ENCODE measurements around the gene KRT13. TPM values are rescaled to one million over a fixed set of nuclear protein-coding genes. Genes with fewer than 3 reads are reported as not detected.

The KRT13 gene
- total and polyA plus RNA-seq, 2 donors (not counting 1 experiment from before 2014, with no cell fraction given), result not detected

DNA sequence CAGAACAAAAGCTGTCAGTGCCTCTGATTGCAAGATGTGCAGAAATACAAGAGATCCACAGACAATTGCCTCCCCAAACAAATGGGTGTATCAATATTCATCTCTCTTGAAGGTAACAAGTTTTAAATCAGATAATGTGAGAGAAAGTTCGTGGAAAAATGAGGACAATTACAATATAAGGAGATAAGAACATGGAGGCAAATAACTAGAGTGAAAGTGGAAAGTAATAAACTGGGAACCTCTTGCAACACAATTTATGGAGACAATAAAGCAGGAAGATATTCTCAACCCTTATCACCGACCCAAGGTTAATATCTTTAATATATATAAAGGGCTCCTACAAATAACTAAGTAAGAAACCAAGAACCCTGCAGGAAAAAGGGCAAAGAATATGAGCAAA lies 36.9 kb upstream of the KRT13 start:
- TF ChIP-seq EZH2 (IDR thresholded peaks at IDR 0.05; ENCODE audit: borderline replicate concordance, insufficient read depth, low read depth, low read length, poor library complexity, severe bottlenecking), result no peak
- Histone ChIP-seq H3K4me2 (replicated peaks; ENCODE audit: low read depth, low read length, poor library complexity, severe bottlenecking) (no peak overlapping the region), H3K9me3 (ENCODE audit: control extremely low read depth in 1 of 3, control insufficient read depth in 2 of 3, insufficient read depth in 1 of 3, low read length in 2 of 3) (peaks cover 0 to 11% (median 0%) of the 10 kb centered on the region in 3 donors), H3K27ac (ENCODE audit: low read length in 2 of 2) (no peak overlapping the region), H3K4me3 (ENCODE audit: control extremely low read depth in 1 of 5, extremely low read depth in 1 of 5, insufficient read depth in 1 of 5, low read depth in 2 of 5, low read length in 4 of 5) (no peak overlapping the region), H2AFZ (ENCODE audit: insufficient read depth, low read depth, low read length, poor library complexity, severe bottlenecking) (no peak overlapping the region), H3K9ac (ENCODE audit: low read length) (no peak overlapping the region), H4K20me1 (ENCODE audit: control insufficient read depth, insufficient read depth, low read length, poor library complexity, severe bottlenecking) (no peaks in the 10 kb centered on the region), H3K79me2 (ENCODE audit: control insufficient read depth, insufficient read depth, low read length) (no peaks in the 10 kb centered on the region), H3K4me1 (ENCODE audit: control insufficient read depth in 2 of 2, insufficient read depth in 2 of 2, low read length in 2 of 2) (no peaks in the 10 kb centered on the region), H3K36me3 (replicated peaks in 1 of 2; ENCODE audit: control extremely low read depth in 1 of 2, control insufficient read depth in 1 of 2, extremely low read depth in 1 of 2, insufficient read depth in 2 of 2, low read length in 1 of 2) (no peaks in the 10 kb centered on the region), H3K27me3 (replicated peaks in 1 of 4; ENCODE audit: control extremely low read depth in 1 of 4, control insufficient read depth in 3 of 4, insufficient read depth in 4 of 4, low read length in 3 of 4) (peaks cover 0 to 11% (median 0%) of the 10 kb centered on the region in 4 experiments)
- Mint-ChIP-seq H3K9me3 (ENCODE audit: insufficient read depth) (no peaks in the 10 kb centered on the region), H3K27ac (no peak overlapping the region), H3K27me3 (peaks cover 22% of the 10 kb centered on the region), H3K4me1 (no peaks in the 10 kb centered on the region), H3K4me3 (no peak overlapping the region)
- POLR2A ChIA-PET, result no interaction called here
- CTCF ChIA-PET, result interaction anchor here (0.6 to 0.8 kb wide), 2 partner anchors 8 to 387 kb away, joined by 3 to 4 read pairs; no protein-coding TSS in a partner anchor
- WGBS (ENCODE audit: insufficient coverage), result no CpG with 5 or more reads among the region's 2 CpGs
- intact Hi-C loops (cut with micrococcal nuclease), result no loop called here
- no peak for DNase-seq
- no peak for ATAC-seq (ENCODE audit: low read depth)

DNA sequence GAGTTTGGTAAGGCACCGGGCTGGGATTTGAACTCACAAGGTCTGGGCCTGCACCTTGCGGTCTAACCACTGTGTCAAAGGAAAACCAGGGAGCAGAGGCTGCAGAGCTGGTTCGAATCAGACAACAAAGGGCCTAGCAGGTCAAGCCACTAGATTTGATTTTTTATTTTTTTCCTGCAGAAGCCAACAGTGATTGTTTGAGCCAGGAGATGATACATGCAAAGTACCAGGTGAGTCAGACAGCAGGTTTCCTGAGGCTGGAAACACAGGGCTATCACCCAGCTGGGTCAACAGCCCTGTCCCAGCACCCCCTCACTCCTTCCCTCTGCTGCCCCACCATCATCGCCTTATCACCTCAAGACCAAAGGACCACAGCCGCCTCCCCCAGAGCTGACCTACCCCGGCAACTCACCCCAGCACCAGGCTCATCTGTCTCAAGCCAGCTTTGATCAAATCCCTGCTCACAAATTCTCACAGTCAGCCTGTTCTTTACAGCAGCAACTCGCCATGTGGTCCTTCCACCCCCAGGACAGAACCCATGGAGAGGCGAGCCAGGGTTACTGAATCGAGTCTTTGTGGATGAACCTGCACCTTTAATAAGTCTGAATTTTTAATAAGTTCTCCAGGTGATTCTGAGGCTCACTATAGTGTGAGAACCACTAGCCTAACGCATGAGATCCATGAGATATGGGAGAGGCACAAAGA lies 35.7 kb upstream of the KRT13 start:
- Mint-ChIP-seq H3K9me3 (ENCODE audit: insufficient read depth) (no peaks in the 10 kb centered on the region), H3K4me3 (no peak overlapping the region), H3K27ac (no peak overlapping the region), H3K4me1 (no peaks in the 10 kb centered on the region), H3K27me3 (peaks cover 23% of the 10 kb centered on the region)
- Histone ChIP-seq H3K4me1 (ENCODE audit: control insufficient read depth in 2 of 2, insufficient read depth in 2 of 2, low read length in 2 of 2) (no peaks in the 10 kb centered on the region), H3K9ac (ENCODE audit: low read length) (no peak overlapping the region), H3K36me3 (replicated peaks in 1 of 2; ENCODE audit: control extremely low read depth in 1 of 2, control insufficient read depth in 1 of 2, extremely low read depth in 1 of 2, insufficient read depth in 2 of 2, low read length in 1 of 2) (no peaks in the 10 kb centered on the region), H2AFZ (ENCODE audit: insufficient read depth, low read depth, low read length, poor library complexity, severe bottlenecking) (no peak overlapping the region), H3K9me3 (ENCODE audit: control extremely low read depth in 1 of 3, control insufficient read depth in 2 of 3, insufficient read depth in 1 of 3, low read length in 2 of 3) (no peaks in the 10 kb centered on the region), H3K79me2 (ENCODE audit: control insufficient read depth, insufficient read depth, low read length) (no peaks in the 10 kb centered on the region), H3K4me3 (ENCODE audit: control extremely low read depth in 1 of 5, extremely low read depth in 1 of 5, insufficient read depth in 1 of 5, low read depth in 2 of 5, low read length in 4 of 5) (no peak overlapping the region), H4K20me1 (ENCODE audit: control insufficient read depth, insufficient read depth, low read length, poor library complexity, severe bottlenecking) (no peaks in the 10 kb centered on the region), H3K4me2 (replicated peaks; ENCODE audit: low read depth, low read length, poor library complexity, severe bottlenecking) (no peak overlapping the region), H3K27ac (ENCODE audit: low read length in 2 of 2) (no peak overlapping the region), H3K27me3 (replicated peaks in 1 of 4; ENCODE audit: control extremely low read depth in 1 of 4, control insufficient read depth in 3 of 4, insufficient read depth in 4 of 4, low read length in 3 of 4) (peaks cover 0 to 5% (median 0%) of the 10 kb centered on the region in 4 experiments)
- CTCF ChIA-PET, result interaction anchor here (1.9 kb wide), 1 partner anchor 8 kb away, joined by 9 read pairs; no protein-coding TSS in a partner anchor
- DNase-seq (no peak), ATAC-seq (ENCODE audit: low read depth) (no peak)
- POLR2A ChIA-PET, result no interaction called here
- TF ChIP-seq, protein P1, sequence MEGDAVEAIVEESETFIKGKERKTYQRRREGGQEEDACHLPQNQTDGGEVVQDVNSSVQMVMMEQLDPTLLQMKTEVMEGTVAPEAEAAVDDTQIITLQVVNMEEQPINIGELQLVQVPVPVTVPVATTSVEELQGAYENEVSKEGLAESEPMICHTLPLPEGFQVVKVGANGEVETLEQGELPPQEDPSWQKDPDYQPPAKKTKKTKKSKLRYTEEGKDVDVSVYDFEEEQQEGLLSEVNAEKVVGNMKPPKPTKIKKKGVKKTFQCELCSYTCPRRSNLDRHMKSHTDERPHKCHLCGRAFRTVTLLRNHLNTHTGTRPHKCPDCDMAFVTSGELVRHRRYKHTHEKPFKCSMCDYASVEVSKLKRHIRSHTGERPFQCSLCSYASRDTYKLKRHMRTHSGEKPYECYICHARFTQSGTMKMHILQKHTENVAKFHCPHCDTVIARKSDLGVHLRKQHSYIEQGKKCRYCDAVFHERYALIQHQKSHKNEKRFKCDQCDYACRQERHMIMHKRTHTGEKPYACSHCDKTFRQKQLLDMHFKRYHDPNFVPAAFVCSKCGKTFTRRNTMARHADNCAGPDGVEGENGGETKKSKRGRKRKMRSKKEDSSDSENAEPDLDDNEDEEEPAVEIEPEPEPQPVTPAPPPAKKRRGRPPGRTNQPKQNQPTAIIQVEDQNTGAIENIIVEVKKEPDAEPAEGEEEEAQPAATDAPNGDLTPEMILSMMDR (IDR thresholded peaks at IDR 0.05), result no peak
- TF ChIP-seq EZH2 (IDR thresholded peaks at IDR 0.05; ENCODE audit: borderline replicate concordance, insufficient read depth, low read depth, low read length, poor library complexity, severe bottlenecking), result no peak
- intact Hi-C loops (cut with micrococcal nuclease), result no loop called here
- WGBS (ENCODE audit: insufficient coverage), result 87% methylated on average over 10 of the region's 10 CpGs

Measured in B cell (primary cell).